Mesenchymal stem cell (in vitro differentiated cells and primary cell): ENCODE measurements around the gene NLRP6.

ENCODE experiments used
- DNase-seq: peaks from one replicate; pipeline ENCODE4 v3.0.0-alpha.2; 2013
- H2AFZ ChIP-seq: one replicate; pipeline ENCODE4 v1.6.1; 2013; ENCODE audit warnings: low read depth, mild to moderate bottlenecking, control low read depth, inconsistent platforms, low read length, moderate library complexity
- H2AK5ac ChIP-seq: 2 replicates; pipeline ENCODE4 v1.6.1; 2013; ENCODE audit warnings: low read length, moderate library complexity, mild to moderate bottlenecking, inconsistent platforms; ENCODE audit not compliant: severe bottlenecking
- H2BK120ac ChIP-seq: one replicate; pipeline ENCODE4 v1.6.1; 2013; ENCODE audit warnings: low read depth, mild to moderate bottlenecking, inconsistent platforms, low read length, moderate library complexity
- H2BK12ac ChIP-seq, 2 experiments: one replicate each; pipeline ENCODE4 v1.6.1; 2013; ENCODE audit warnings: inconsistent platforms in 2 of 2, low read length in 2 of 2, mild to moderate bottlenecking in 2 of 2, moderate library complexity in 2 of 2, control low read depth in 1 of 2
- H2BK15ac ChIP-seq: one replicate; pipeline ENCODE4 v1.6.1; 2013; ENCODE audit warnings: mild to moderate bottlenecking, low read depth, inconsistent platforms; ENCODE audit not compliant: poor library complexity, severe bottlenecking
- H2BK5ac ChIP-seq: 2 replicates; pipeline ENCODE4 v1.6.1; 2013; ENCODE audit warnings: low read depth, mild to moderate bottlenecking, low read length, control low read depth, inconsistent platforms; ENCODE audit not compliant: poor library complexity, severe bottlenecking
- H3K14ac ChIP-seq, 2 experiments: one replicate each; pipeline ENCODE4 v1.6.1; 2013; ENCODE audit warnings: inconsistent platforms in 2 of 2, low read length in 2 of 2, control low read depth in 1 of 2, mild to moderate bottlenecking in 1 of 2, moderate library complexity in 1 of 2
- H3K18ac ChIP-seq, 2 experiments: one replicate each; pipeline ENCODE4 v1.6.1; 2013; ENCODE audit warnings: inconsistent platforms in 2 of 2, low read length in 2 of 2, control low read depth in 1 of 2, low read depth in 1 of 2, mild to moderate bottlenecking in 1 of 2
- H3K23ac ChIP-seq, 2 experiments: one replicate each; pipeline ENCODE4 v1.6.1; 2013; ENCODE audit warnings: inconsistent platforms in 2 of 2, low read length in 2 of 2, mild to moderate bottlenecking in 2 of 2, moderate library complexity in 2 of 2, control low read depth in 1 of 2
- H3K27ac ChIP-seq: 2 replicates; pipeline ENCODE4 v1.5.1; 2013; ENCODE audit warnings: mild to moderate bottlenecking, moderate library complexity, low read length, control low read depth, inconsistent platforms; ENCODE audit not compliant: poor library complexity, severe bottlenecking
- H3K27me3 ChIP-seq, 2 experiments: 2 replicates each; pipeline versions ENCODE4 v1.6.1 to v1.7.0; 2013; ENCODE audit warnings: low read length in 2 of 2, mild to moderate bottlenecking in 2 of 2, moderate library complexity in 2 of 2, control low read depth in 1 of 2, inconsistent platforms in 1 of 2; ENCODE audit not compliant: control insufficient read depth in 1 of 2, insufficient read depth in 1 of 2
- H3K36me3 ChIP-seq, 2 experiments: 2 replicates each; pipeline versions ENCODE4 v1.6.1 to v1.7.0; 2013; ENCODE audit warnings: low read length in 2 of 2, control low read depth in 1 of 2, inconsistent platforms in 1 of 2, low read depth in 1 of 2, mild to moderate bottlenecking in 1 of 2; ENCODE audit not compliant: insufficient read depth in 2 of 2, control insufficient read depth in 1 of 2
- H3K4ac ChIP-seq, 2 experiments: one replicate each; pipeline ENCODE4 v1.6.1; 2013; ENCODE audit warnings: inconsistent platforms in 2 of 2, low read length in 2 of 2, mild to moderate bottlenecking in 2 of 2, moderate library complexity in 2 of 2, control low read depth in 1 of 2, low read depth in 1 of 2
- H3K4me1 ChIP-seq: 2 replicates; pipeline ENCODE4 v1.6.1; 2013; ENCODE audit warnings: low read depth, low read length, control low read depth; ENCODE audit not compliant: control insufficient read depth, insufficient read depth
- H3K4me2 ChIP-seq: 2 replicates; pipeline ENCODE4 v1.6.1; 2013; ENCODE audit warnings: low read length, mild to moderate bottlenecking, inconsistent platforms; ENCODE audit not compliant: poor library complexity, severe bottlenecking
- H3K4me3 ChIP-seq, 2 experiments: 2 replicates each; pipeline versions ENCODE4 v1.5.1 to v1.7.0; 2013; ENCODE audit warnings: low read length in 2 of 2, mild to moderate bottlenecking in 2 of 2, control low read depth in 1 of 2, low read depth in 1 of 2; ENCODE audit not compliant: insufficient read depth in 1 of 2
- H3K79me1 ChIP-seq: replicated peaks from 2 replicates; pipeline ENCODE4 v1.6.1; 2013; ENCODE audit warnings: mild to moderate bottlenecking, control low read depth, low read length, inconsistent platforms; ENCODE audit not compliant: poor library complexity, severe bottlenecking
- H3K9ac ChIP-seq: 2 replicates; pipeline ENCODE4 v1.7.0; 2013; ENCODE audit warnings: mild to moderate bottlenecking, low read length, moderate library complexity
- H3K9me3 ChIP-seq: 2 replicates; pipeline ENCODE4 v1.7.0; 2013; ENCODE audit warnings: mild to moderate bottlenecking, low read length; ENCODE audit not compliant: control insufficient read depth
- H4K8ac ChIP-seq: one replicate; pipeline ENCODE4 v1.6.1; 2013; ENCODE audit warnings: inconsistent platforms, mild to moderate bottlenecking, low read length, moderate library complexity
- H4K91ac ChIP-seq: one replicate; pipeline ENCODE4 v1.6.1; 2013; ENCODE audit warnings: mild to moderate bottlenecking, low read length, inconsistent platforms
- WGBS: methylation state at CpG from one replicate; pipeline ENCODE4 v1.1.7; 2013; ENCODE audit warnings: mixed read lengths; 5-methylcytosine and 5-hydroxymethylcytosine counted together

NLRP6 gene

DNA sequence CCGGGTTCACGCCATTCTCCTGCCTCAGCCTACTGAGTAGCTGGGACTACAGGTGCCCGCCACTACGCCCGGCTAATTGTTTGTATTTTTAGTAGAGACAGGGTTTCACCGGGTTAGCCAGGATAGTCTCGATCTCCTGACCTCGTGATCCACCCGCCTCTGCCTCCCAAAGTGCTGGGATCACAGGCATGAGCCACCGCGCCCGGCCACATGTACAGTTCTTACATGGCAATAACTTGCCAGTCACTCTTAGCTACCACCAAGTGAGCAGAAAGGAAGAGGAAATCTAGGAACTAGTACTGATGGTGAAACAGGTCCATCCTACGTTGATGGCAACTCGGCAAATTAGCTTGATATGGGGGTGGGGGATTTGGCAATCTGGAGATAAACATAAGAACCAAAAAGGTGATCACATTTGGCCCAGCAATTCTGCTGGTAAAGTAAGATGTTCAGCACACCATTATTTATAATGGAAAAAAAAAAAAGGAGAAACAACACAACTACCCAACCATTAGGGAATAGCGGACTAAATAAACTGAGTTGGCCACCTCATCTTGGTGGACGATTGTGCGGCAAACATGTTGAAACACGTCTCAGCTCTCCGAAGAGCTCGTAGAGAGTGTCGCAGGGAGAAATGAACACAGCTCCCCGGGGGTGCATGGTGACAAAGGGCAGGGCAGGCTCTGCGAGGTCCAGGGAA is 5.3 kb downstream of the NLRP6 start:
- H2BK15ac ChIP-seq, result no peak overlapping the region
- H3K27me3 ChIP-seq, result peaks cover 20 to 91% of the 10 kb centered on the region in 2 experiments
- H3K4me1 ChIP-seq, result peaks cover 12% of the 10 kb centered on the region
- WGBS, result 84% methylated on average over 21 of the region's 23 CpGs
- H2BK12ac ChIP-seq, result no peak overlapping the region
- H4K91ac ChIP-seq, result no peak overlapping the region
- no peaks in the 10 kb centered on the region for H3K36me3 ChIP-seq
- H3K18ac ChIP-seq, result no peak overlapping the region
- no peaks in the 10 kb centered on the region for H3K79me1 ChIP-seq
- H3K23ac ChIP-seq, result no peak overlapping the region
- H3K9me3 ChIP-seq, result no peaks in the 10 kb centered on the region
- no peak overlapping the region for H3K4me3 ChIP-seq
- H3K9ac ChIP-seq, result no peak overlapping the region
- no peak overlapping the region for H3K27ac ChIP-seq
- H2BK5ac ChIP-seq, result no peak overlapping the region
- no peak overlapping the region for H3K4me2 ChIP-seq
- DNase-seq, result no peak
- H2AFZ ChIP-seq, result no peak overlapping the region
- H2AK5ac ChIP-seq, result no peak overlapping the region
- H4K8ac ChIP-seq, result no peak overlapping the region
- H2BK120ac ChIP-seq, result no peak overlapping the region
- H3K14ac ChIP-seq, result no peak overlapping the region
- H3K4ac ChIP-seq, result no peak overlapping the region

DNA sequence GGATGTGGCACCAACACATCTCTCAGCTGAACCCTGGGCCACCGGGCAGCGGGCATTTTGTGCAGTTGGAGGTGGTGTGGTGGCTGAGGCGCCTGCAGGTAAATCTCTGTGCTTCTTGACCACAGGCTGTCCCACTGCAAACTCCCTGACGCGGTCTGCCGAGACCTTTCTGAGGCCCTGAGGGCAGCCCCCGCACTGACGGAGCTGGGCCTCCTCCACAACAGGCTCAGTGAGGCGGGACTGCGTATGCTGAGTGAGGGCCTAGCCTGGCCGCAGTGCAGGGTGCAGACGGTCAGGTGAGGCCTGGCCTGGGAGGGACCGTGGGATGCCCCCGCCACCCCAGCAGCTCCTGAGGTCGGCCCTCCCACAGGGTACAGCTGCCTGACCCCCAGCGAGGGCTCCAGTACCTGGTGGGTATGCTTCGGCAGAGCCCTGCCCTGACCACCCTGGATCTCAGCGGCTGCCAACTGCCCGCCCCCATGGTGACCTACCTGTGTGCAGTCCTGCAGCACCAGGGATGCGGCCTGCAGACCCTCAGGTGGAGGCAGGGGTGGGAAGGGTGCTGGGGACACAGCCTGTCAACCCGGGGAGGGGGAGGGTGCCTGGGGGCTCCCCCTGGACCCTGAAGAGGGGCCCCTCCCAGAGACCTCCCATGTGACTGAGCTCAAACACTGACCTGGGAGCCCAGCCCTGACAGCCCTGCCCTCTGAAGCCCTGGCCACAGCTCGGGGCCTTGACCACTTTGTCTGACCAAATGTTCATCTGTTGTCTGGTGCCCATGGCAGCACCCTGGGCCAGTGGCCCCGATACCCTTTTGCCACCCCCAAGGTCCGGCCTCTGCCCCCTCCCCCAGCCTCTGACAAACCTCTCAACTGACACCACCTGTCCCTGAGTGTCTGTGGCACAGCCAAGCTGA is 6.2 kb downstream of the NLRP6 start:
- H2BK12ac ChIP-seq, result no peak overlapping the region
- no peak overlapping the region for H3K4me3 ChIP-seq
- H3K36me3 ChIP-seq, result no peaks in the 10 kb centered on the region
- no peak overlapping the region for H2BK120ac ChIP-seq
- no peak overlapping the region for H3K23ac ChIP-seq
- whole genome bisulfite sequencing, result 89% methylated on average over 23 of the region's 24 CpGs
- H2AFZ ChIP-seq, result no peak overlapping the region
- peak overlapping the region in 1 of 2 experiments; percentile 44 for H3K14ac ChIP-seq
- peak overlapping the region; percentile 36 for H4K91ac ChIP-seq
- H3K27me3 ChIP-seq, result peaks cover 20 to 83% of the 10 kb centered on the region in 2 experiments
- H2AK5ac ChIP-seq, result no peak overlapping the region
- H3K79me1 ChIP-seq, result no peaks in the 10 kb centered on the region
- H3K9ac ChIP-seq, result no peak overlapping the region
- DNase-seq, result no peak
- H3K9me3 ChIP-seq, result no peaks in the 10 kb centered on the region
- no peak overlapping the region for H4K8ac ChIP-seq
- no peak overlapping the region for H3K27ac ChIP-seq
- no peak overlapping the region for H3K4me2 ChIP-seq
- peaks cover 12% of the 10 kb centered on the region for H3K4me1 ChIP-seq
- no peak overlapping the region for H2BK5ac ChIP-seq
- H2BK15ac ChIP-seq, result no peak overlapping the region
- no peak overlapping the region for H3K18ac ChIP-seq
- H3K4ac ChIP-seq, result no peak overlapping the region

DNA sequence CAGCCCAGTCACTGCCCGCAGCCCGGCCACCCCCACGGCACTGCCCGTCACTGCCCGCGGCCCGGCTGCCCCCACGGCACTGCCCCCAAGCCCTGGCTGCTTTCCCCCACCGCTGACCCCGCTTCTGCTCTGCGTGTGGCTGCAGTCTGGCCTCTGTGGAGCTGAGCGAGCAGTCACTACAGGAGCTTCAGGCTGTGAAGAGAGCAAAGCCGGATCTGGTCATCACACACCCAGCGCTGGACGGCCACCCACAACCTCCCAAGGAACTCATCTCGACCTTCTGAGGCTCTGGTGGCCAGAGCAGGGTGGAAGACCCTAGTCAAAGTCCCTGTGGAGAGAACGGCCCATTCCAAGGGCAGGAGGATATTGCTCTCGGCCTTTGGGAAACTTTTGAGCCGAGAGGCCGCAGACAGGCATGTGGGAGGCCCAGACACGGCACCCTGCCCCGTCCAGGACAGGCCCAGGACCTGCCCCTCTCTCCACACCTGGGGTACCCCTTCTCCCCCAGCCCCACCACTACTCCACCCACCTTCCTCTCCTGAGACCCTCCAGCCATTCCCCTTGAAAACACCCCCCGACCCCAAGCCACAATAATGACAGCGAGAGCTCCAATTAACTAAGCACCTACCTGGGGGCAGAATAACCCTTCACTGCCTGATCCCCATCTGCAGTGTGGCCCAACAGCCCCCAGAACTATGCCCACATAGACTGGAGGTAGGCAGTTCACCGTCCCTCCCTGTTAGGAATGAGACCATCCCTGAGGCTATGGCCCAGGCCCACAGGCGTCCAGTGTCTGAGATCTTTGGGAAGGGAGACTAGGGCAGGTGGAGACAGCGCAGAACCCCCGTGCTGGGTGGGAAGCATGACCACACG is 7.0 kb downstream of the NLRP6 start:
- Histone ChIP-seq H4K91ac (peak overlapping the region; percentile 18), H2BK5ac (no peak overlapping the region), H2AK5ac (no peak overlapping the region), H3K79me1 (peaks cover 6% of the 10 kb centered on the region), H2BK120ac (no peak overlapping the region), H3K4me2 (no peak overlapping the region), H3K27me3 (peaks cover 20 to 74% of the 10 kb centered on the region in 2 experiments), H3K14ac (no peak overlapping the region), H2BK15ac (no peak overlapping the region), H3K9me3 (no peaks in the 10 kb centered on the region), H4K8ac (no peak overlapping the region), H3K4ac (no peak overlapping the region), H2BK12ac (no peak overlapping the region), H3K18ac (no peak overlapping the region), H3K23ac (no peak overlapping the region), H3K9ac (no peak overlapping the region), H3K4me3 (no peak overlapping the region), H3K27ac (no peak overlapping the region), H3K36me3 (peaks cover 0 to 2% of the 10 kb centered on the region in 2 experiments), H3K4me1 (peaks cover 21% of the 10 kb centered on the region), H2AFZ (no peak overlapping the region)
- 89% methylated on average over 29 of the region's 29 CpGs for WGBS
- no peak for DNase-seq
